ENCODE results near the gene FCN3.
A peak's percentile ranks its signal among the peaks of the same experiment; 100 is the strongest.

FCN3 gene

GRCh38 chr1:27360159-27361043 lies 14.2 kb downstream of the FCN3 start:
- no peak for TF ChIP-seq EZH2phosphoT487 (conservative IDR thresholded peaks at IDR 0.05; ENCODE audit: low read length)
- TF ChIP-seq CTCF (IDR thresholded peaks at IDR 0.05; ENCODE audit: insufficient read depth, low read length, poor library complexity, severe bottlenecking): no peak
- Histone ChIP-seq H3K27me3 (ENCODE audit: low read length) (no peaks in the 10 kb centered on the region), H3K9ac (ENCODE audit: low read length) (no peak overlapping the region), H3K4me3 (ENCODE audit: insufficient read depth, low read length, poor library complexity, severe bottlenecking) (no peak overlapping the region), H3F3A (ENCODE audit: insufficient read depth) (peaks cover 4% of the 10 kb centered on the region; the same call in 1 of the 2 replicates), H3K36me3 (ENCODE audit: low read length) (no peaks in the 10 kb centered on the region), H3K4me2 (ENCODE audit: low read depth, low read length, poor library complexity, severe bottlenecking) (peak overlapping the region; percentile 27), H3K9me2 (replicated peaks; ENCODE audit: insufficient read depth, low read length) (no peaks in the 10 kb centered on the region), H3K9me3 (ENCODE audit: insufficient read depth, low read length) (no peaks in the 10 kb centered on the region), H3K27ac (ENCODE audit: low read depth, low read length) (no peak overlapping the region), H4K20me1 (ENCODE audit: low read depth, low read length) (no peaks in the 10 kb centered on the region), H2AFZ (ENCODE audit: low read depth, low read length, severe bottlenecking) (no peak overlapping the region), H3K79me2 (ENCODE audit: insufficient read depth, low read length) (no peaks in the 10 kb centered on the region)

DNA sequence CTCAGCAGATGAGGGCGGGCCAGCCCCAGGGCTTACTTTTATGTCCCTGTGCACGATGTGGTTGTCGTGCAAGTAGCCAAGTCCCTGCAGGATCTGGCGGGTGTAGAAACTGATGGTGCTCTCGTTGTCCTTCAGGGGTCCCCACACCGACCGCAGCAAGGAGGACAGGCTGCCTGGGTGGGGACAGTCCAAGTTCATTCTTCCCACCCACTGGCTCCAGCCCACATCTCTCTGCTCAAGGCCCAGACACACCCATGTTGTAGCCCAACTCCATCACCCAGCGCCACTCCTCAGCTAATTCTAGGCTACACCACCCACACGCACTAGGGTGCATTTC lies 14.8 kb downstream of the FCN3 start:
- peak overlapping the region; percentile 27 for H3K4me2 ChIP-seq (ENCODE audit: low read depth, low read length, poor library complexity, severe bottlenecking)
- H3K4me3 ChIP-seq (ENCODE audit: insufficient read depth, low read length, poor library complexity, severe bottlenecking): no peak overlapping the region

GRCh38 chr1:27358928-27359313 lies 15.7 kb downstream of the FCN3 start:
- no peak overlapping the region for H2AFZ ChIP-seq (ENCODE audit: low read depth, low read length, severe bottlenecking)
- no peaks in the 10 kb centered on the region for H3F3A ChIP-seq (ENCODE audit: insufficient read depth)
- H3K9ac ChIP-seq (ENCODE audit: low read length): no peak overlapping the region
- H3K27me3 ChIP-seq (ENCODE audit: low read length): no peaks in the 10 kb centered on the region
- no peaks in the 10 kb centered on the region for H3K9me2 ChIP-seq (replicated peaks; ENCODE audit: insufficient read depth, low read length)
- H3K79me2 ChIP-seq (ENCODE audit: insufficient read depth, low read length): no peaks in the 10 kb centered on the region
- no peaks in the 10 kb centered on the region for H3K9me3 ChIP-seq (ENCODE audit: insufficient read depth, low read length)
- no peak overlapping the region for H3K4me2 ChIP-seq (ENCODE audit: low read depth, low read length, poor library complexity, severe bottlenecking)
- H3K36me3 ChIP-seq (ENCODE audit: low read length): no peaks in the 10 kb centered on the region
- no peak overlapping the region for H3K27ac ChIP-seq (ENCODE audit: low read depth, low read length)
- no peak for TF ChIP-seq CTCF (IDR thresholded peaks at IDR 0.05; ENCODE audit: insufficient read depth, low read length, poor library complexity, severe bottlenecking)
- no peak for TF ChIP-seq EZH2phosphoT487 (conservative IDR thresholded peaks at IDR 0.05; ENCODE audit: low read length)
- no peak overlapping the region for H3K4me3 ChIP-seq (ENCODE audit: insufficient read depth, low read length, poor library complexity, severe bottlenecking)
- H4K20me1 ChIP-seq (ENCODE audit: low read depth, low read length): no peaks in the 10 kb centered on the region

More for the DNA sequence above, 14.8 kb downstream of the FCN3 start:
- Histone ChIP-seq H3F3A (ENCODE audit: insufficient read depth) (no peaks in the 10 kb centered on the region), H3K9ac (ENCODE audit: low read length) (no peak overlapping the region), H3K79me2 (ENCODE audit: insufficient read depth, low read length) (no peaks in the 10 kb centered on the region), H3K9me2 (replicated peaks; ENCODE audit: insufficient read depth, low read length) (no peaks in the 10 kb centered on the region), H3K9me3 (ENCODE audit: insufficient read depth, low read length) (no peaks in the 10 kb centered on the region), H2AFZ (ENCODE audit: low read depth, low read length, severe bottlenecking) (no peak overlapping the region), H3K27ac (ENCODE audit: low read depth, low read length) (no peak overlapping the region), H3K36me3 (ENCODE audit: low read length) (no peaks in the 10 kb centered on the region), H4K20me1 (ENCODE audit: low read depth, low read length) (no peaks in the 10 kb centered on the region), H3K27me3 (ENCODE audit: low read length) (no peaks in the 10 kb centered on the region)
- no peak for TF ChIP-seq EZH2phosphoT487 (conservative IDR thresholded peaks at IDR 0.05; ENCODE audit: low read length)
- TF ChIP-seq CTCF (IDR thresholded peaks at IDR 0.05; ENCODE audit: insufficient read depth, low read length, poor library complexity, severe bottlenecking): no peak

Measured in SU-DHL-6 (cell line).